AG04450 (cell line): ENCODE measurements around the gene EEF1E1. TPM values are rescaled to one million over a fixed set of nuclear protein-coding genes. Genes with fewer than 3 reads are reported as not detected.

Experiments used
- CTCF ChIA-PET: fragments of 300-600, 350-600 bp; formaldehyde crosslinking; extraction: SDS; loops from one replicate; lab custom pipeline; 2022; ENCODE audit warnings: antibody characterized with exemption, inconsistent platforms; lab: Charles Lee
- POLR2A ChIA-PET: fragments of 350-600 bp; formaldehyde crosslinking; extraction: SDS; loops from one replicate; lab custom pipeline; 2021; ENCODE audit warnings: antibody characterized with exemption, inconsistent platforms; lab: Yijun Ruan, JAX
- DNase-seq: peaks from one replicate; pipeline ENCODE4 v3.0.0-alpha.2; 2011; ENCODE audit warnings: low read depth, low spot score
- H3K27ac ChIP-seq: one replicate; pipeline ENCODE4 v1.5.1; 2012; ENCODE audit warnings: low read depth, low read length, control low read depth
- H3K27me3 ChIP-seq: one replicate; pipeline ENCODE4 v1.6.0; 2012; ENCODE audit warnings: low read length; ENCODE audit not compliant: control insufficient read depth, insufficient read depth
- H3K4me3 ChIP-seq: 2 replicates; pipeline ENCODE4 v1.5.1; 2011; ENCODE audit warnings: mild to moderate bottlenecking, low read depth, low read length, control low read depth
- H3K9me3 ChIP-seq: 2 replicates; pipeline ENCODE4 v1.5.1; 2012; ENCODE audit warnings: low read length; ENCODE audit not compliant: control insufficient read depth, insufficient read depth
- CTCF ChIP-seq: IDR thresholded peaks from 2 replicates; pipeline ENCODE4 v1.5.1; 2011; ENCODE audit warnings: low read depth, low read length, control low read depth, inconsistent platforms
- polyA plus RNA-seq: library from polyadenylated mRNA; depleted of rRNA; stranded (reverse); fragments of >200 nt; gene quantifications from 2 replicates; pipeline ENCODE4 v1.2.3, GENCODE V29; 2011

The EEF1E1 gene
- polyA plus RNA-seq, 1 experiment, result 65.1 TPM

DNA sequence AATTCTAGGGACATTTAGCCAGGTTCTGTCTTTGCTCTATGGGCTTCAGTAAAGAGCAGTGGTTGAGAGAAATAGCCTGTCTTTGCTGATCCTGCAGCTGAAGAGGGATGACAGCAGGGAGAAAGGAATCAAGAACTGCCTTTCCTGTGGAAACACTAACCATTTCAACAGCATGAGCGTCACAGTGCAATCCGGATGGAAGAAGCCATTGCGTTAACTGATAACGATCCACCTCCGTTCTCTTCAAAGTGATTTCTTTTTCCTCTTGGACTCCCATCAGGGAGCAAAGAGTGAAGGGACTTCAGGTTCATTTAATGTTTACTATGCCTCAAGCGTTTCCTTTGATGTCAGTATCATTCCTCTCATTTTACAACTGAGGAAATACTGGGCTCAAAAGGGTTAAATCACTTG is 35.2 kb upstream of the EEF1E1 start:
- CTCF ChIA-PET, result interaction anchor here (1.0 kb wide), 1 partner anchor 82 kb away, joined by 3 read pairs; no protein-coding TSS in a partner anchor
- no peaks in the 10 kb centered on the region for H3K9me3 ChIP-seq

GRCh38 chr6:8135276-8135675 is 32.9 kb upstream of the EEF1E1 start:
- ChIA-PET CTCF (interaction anchor here (12.2 kb wide), 1 partner anchor 85 kb away, joined by 945 read pairs; no protein-coding TSS in a partner anchor), POLR2A (no interaction called here)
- DNase-seq, result no peak
- H3K27ac ChIP-seq, result no peak overlapping the region
- peaks cover 2% of the 10 kb centered on the region for H3K27me3 ChIP-seq
- no peak overlapping the region for H3K4me3 ChIP-seq
- no peaks in the 10 kb centered on the region for H3K9me3 ChIP-seq
- TF ChIP-seq CTCF, result no peak

More for the DNA sequence above, 35.2 kb upstream of the EEF1E1 start:
- Histone ChIP-seq H3K27me3 (peaks cover 2% of the 10 kb centered on the region), H3K4me3 (no peak overlapping the region), H3K27ac (no peak overlapping the region)
- POLR2A ChIA-PET, result no interaction called here
- TF ChIP-seq CTCF, result no peak
- no peak for DNase-seq

DNA sequence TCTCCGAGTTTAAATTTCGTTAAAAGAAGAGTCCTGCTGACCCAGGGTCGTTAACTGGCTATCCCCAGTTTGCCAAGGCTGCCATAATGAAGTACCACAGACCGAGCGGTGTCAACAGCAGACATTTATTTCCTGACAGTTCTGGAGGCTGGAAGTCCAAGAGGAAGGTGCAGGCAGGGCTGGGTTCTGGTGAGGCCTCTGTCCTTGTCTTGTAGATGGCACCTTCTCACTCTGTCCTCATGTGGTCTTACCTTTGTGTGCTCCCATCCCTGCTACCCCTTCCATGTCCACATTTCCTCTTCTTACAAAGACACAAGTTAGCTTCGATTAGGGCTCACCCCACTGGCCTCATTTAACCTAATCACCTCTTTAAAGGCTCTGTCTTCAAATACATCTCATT is 29.8 kb upstream of the EEF1E1 start:
- POLR2A ChIA-PET, result no interaction called here
- H3K27ac ChIP-seq, result no peak overlapping the region
- no peak for TF ChIP-seq CTCF
- no peak for DNase-seq
- H3K9me3 ChIP-seq, result no peaks in the 10 kb centered on the region
- H3K4me3 ChIP-seq, result no peak overlapping the region
- no peaks in the 10 kb centered on the region for H3K27me3 ChIP-seq
- CTCF ChIA-PET, result interaction anchor here (0.6 to 12.2 kb wide), 18 partner anchors 9 to 852 kb away, joined by 3 to 945 read pairs (median 12); no protein-coding TSS in a partner anchor

GRCh38 chr6:8131265-8131897 is 29.0 kb upstream of the EEF1E1 start:
- H3K27ac ChIP-seq, result no peak overlapping the region
- no peaks in the 10 kb centered on the region for H3K9me3 ChIP-seq
- peak; percentile 71 for TF ChIP-seq CTCF
- CTCF ChIA-PET, result interaction anchor here (0.6 to 12.2 kb wide), 38 partner anchors 10 to 853 kb away, joined by 3 to 945 read pairs (median 4); no protein-coding TSS in a partner anchor
- no peaks in the 10 kb centered on the region for H3K27me3 ChIP-seq
- POLR2A ChIA-PET, result interaction anchor here (1.0 kb wide), 1 partner anchor 88 kb away, joined by 3 read pairs; no protein-coding TSS in a partner anchor
- peak; percentile 39 for DNase-seq
- H3K4me3 ChIP-seq, result no peak overlapping the region

- Histone ChIP-seq H3K4me3 (no peak overlapping the region), H3K27me3 (no peaks in the 10 kb centered on the region), H3K27ac (no peak overlapping the region), H3K9me3 (no peaks in the 10 kb centered on the region)
- no peak for TF ChIP-seq CTCF
- ChIA-PET CTCF (interaction anchor here (0.5 to 12.2 kb wide), 30 partner anchors 9 to 853 kb away, joined by 3 to 945 read pairs (median 6); no protein-coding TSS in a partner anchor), POLR2A (no interaction called here)
- DNase-seq, result no peak
Measured at GRCh38 chr6:8130399-8130798, 28.1 kb upstream of the EEF1E1 start.
